B cell (primary cell): Measurements from ENCODE around the gene VAC14. TPM values are rescaled to one million over a fixed set of nuclear protein-coding genes. Genes with fewer than 3 reads are reported as not detected.

Experiments used
- ATAC-seq: fragments of 200-7000 bp; cut with Tn5 transposase; one replicate; pipeline ENCODE4 v1.10.0; 2021; ENCODE audit warnings: low read depth, mild to moderate bottlenecking, moderate number of reproducible peaks, moderate library complexity
- CTCF ChIA-PET: fragments of 350-600 bp; sonication (Branson Sonifier 250); formaldehyde crosslinking; loops from one replicate; lab custom pipeline; 2021; ENCODE audit warnings: antibody characterized with exemption, inconsistent platforms; lab: Charles Lee
- POLR2A ChIA-PET: fragments of 350-600 bp; sonication (Branson Sonifier 250); formaldehyde crosslinking; loops from one replicate; lab custom pipeline; 2021; ENCODE audit warnings: antibody characterized with exemption; lab: Charles Lee
- DNase-seq: peaks from one replicate; pipeline ENCODE4 v3.0.0; 2013
- H2AFZ ChIP-seq: 2 replicates; pipeline ENCODE4 v1.6.1; 2012; ENCODE audit warnings: mild to moderate bottlenecking, low read depth, low read length; ENCODE audit not compliant: insufficient read depth, poor library complexity, severe bottlenecking
- H3K27ac ChIP-seq, 2 donors: 1 replicate in 1 of 2; 2 replicates in 1 of 2; pipeline ENCODE4 v1.5.1; 2012 to 2013; ENCODE audit warnings: low read length in 2 of 2, mild to moderate bottlenecking in 2 of 2, moderate library complexity in 1 of 2
- H3K27me3 ChIP-seq, 4 experiments: fragments of 200-600 bp in 1 of 4; sonication (generic) in 1 of 4; replicated peaks in 1 of 4; 1 replicate in 2 of 4; 2 replicates in 2 of 4; pipeline versions ENCODE4 v1.6.1 to v1.7.0; 2013 to 2016; ENCODE audit warnings: low read length in 3 of 4, mild to moderate bottlenecking in 2 of 4, mixed read lengths in 1 of 4, moderate library complexity in 1 of 4; ENCODE audit not compliant: insufficient read depth in 4 of 4, control insufficient read depth in 3 of 4; ENCODE audit errors: control extremely low read depth in 1 of 4
- H3K36me3 ChIP-seq, 2 experiments: replicated peaks in 1 of 2; 1 replicate in 1 of 2; 2 replicates in 1 of 2; pipeline versions ENCODE4 v1.6.1 to v1.7.1; 2013; ENCODE audit warnings: low read length in 1 of 2; ENCODE audit not compliant: insufficient read depth in 2 of 2, control insufficient read depth in 1 of 2; ENCODE audit errors: control extremely low read depth in 1 of 2, extremely low read depth in 1 of 2
- H3K4me1 ChIP-seq, 2 donors: fragments of 200-600 bp in 1 of 2; sonication (generic) in 1 of 2; 1 replicate in 1 of 2; 2 replicates in 1 of 2; pipeline versions ENCODE4 v1.5.1 to v1.6.1; 2013 to 2017; ENCODE audit warnings: low read length in 2 of 2; ENCODE audit not compliant: control insufficient read depth in 2 of 2, insufficient read depth in 2 of 2
- H3K4me2 ChIP-seq: replicated peaks from 2 replicates; pipeline ENCODE3; 2012; ENCODE audit warnings: mild to moderate bottlenecking, low read depth, low read length; ENCODE audit not compliant: poor library complexity, severe bottlenecking
- H3K4me3 ChIP-seq, 5 experiments: fragments of 200-600 bp in 1 of 5; sonication (generic) in 1 of 5; 1 replicate in 3 of 5; 2 replicates in 2 of 5; pipeline versions ENCODE4 v1.5.1 to v1.7.0; 2011 to 2016; ENCODE audit warnings: low read length in 4 of 5, mild to moderate bottlenecking in 4 of 5, low read depth in 2 of 5, control low read depth in 1 of 5, moderate library complexity in 1 of 5; ENCODE audit not compliant: insufficient read depth in 1 of 5; ENCODE audit errors: control extremely low read depth in 1 of 5, extremely low read depth in 1 of 5
- H3K79me2 ChIP-seq: fragments of 200-600 bp; sonication (generic); one replicate; pipeline ENCODE4 v1.6.0; 2016; ENCODE audit warnings: low read length; ENCODE audit not compliant: control insufficient read depth, insufficient read depth
- H3K9ac ChIP-seq: fragments of 200-600 bp; sonication (generic); 2 replicates; pipeline ENCODE4 v1.6.1; 2017; ENCODE audit warnings: mild to moderate bottlenecking, low read length, moderate library complexity
- H3K9me3 ChIP-seq, 3 donors: one replicate each; pipeline versions ENCODE4 v1.6.1 to v1.7.1; 2013; ENCODE audit warnings: low read length in 2 of 3; ENCODE audit not compliant: control insufficient read depth in 2 of 3, insufficient read depth in 1 of 3; ENCODE audit errors: control extremely low read depth in 1 of 3
- H4K20me1 ChIP-seq: 2 replicates; pipeline ENCODE4 v1.6.0; 2012; ENCODE audit warnings: mild to moderate bottlenecking, low read length; ENCODE audit not compliant: insufficient read depth, control insufficient read depth, poor library complexity, severe bottlenecking
- H3K27ac Mint-ChIP-seq: one replicate; pipeline ENCODE4 v1.8.0; 2021; ENCODE audit warnings: mixed read lengths
- H3K27me3 Mint-ChIP-seq: one replicate; pipeline ENCODE4 v1.8.0; 2021; ENCODE audit warnings: mixed read lengths
- H3K4me1 Mint-ChIP-seq: one replicate; pipeline ENCODE4 v1.8.0; 2021; ENCODE audit warnings: mixed read lengths
- H3K4me3 Mint-ChIP-seq: one replicate; pipeline ENCODE4 v1.8.0; 2021; ENCODE audit warnings: mixed read lengths
- H3K9me3 Mint-ChIP-seq: one replicate; pipeline ENCODE4 v1.8.0; 2022; ENCODE audit warnings: mixed read lengths; ENCODE audit not compliant: insufficient read depth
- EZH2 ChIP-seq: IDR thresholded peaks from 2 replicates; pipeline ENCODE4 v1.6.1; 2012; ENCODE audit warnings: borderline replicate concordance, low read depth, mild to moderate bottlenecking, moderate library complexity, low read length; ENCODE audit not compliant: insufficient read depth, poor library complexity, severe bottlenecking
- WGBS: methylation state at CpG from one replicate; pipeline ENCODE4 v1.1.5; 2013; ENCODE audit warnings: missing lambda C conversion rate; ENCODE audit not compliant: insufficient coverage; 5-methylcytosine and 5-hydroxymethylcytosine counted together
- intact Hi-C: fragments of 100-400 bp; cut with micrococcal nuclease; formaldehyde crosslinking; loops from one replicate; pipeline ENCODE4 v1.10.0; 2022
- polyA plus RNA-seq: library from polyadenylated mRNA; depleted of rRNA; stranded (reverse); fragments of >200 nt; gene quantifications from 2 replicates; pipeline ENCODE4 v1.2.3, GENCODE V29; 2012
- total RNA-seq, 2 donors: library from RNA; stranded (reverse); fragments of 120-200 nt in 1 of 2; gene quantifications; 1 replicate in 1 of 2; 2 replicates in 1 of 2; pipeline versions ENCODE4 v1.2.3 to v1.2.4, GENCODE V29; 2013 to 2022
- TF ChIP-seq, protein P1 (sequence below): fragments of 200-600 bp; IDR thresholded peaks from one replicate; pipeline ENCODE4 v1.8.0; 2022; ENCODE audit warnings: antibody characterized with exemption, mild to moderate bottlenecking

VAC14 gene
- total and polyA plus RNA-seq, 2 donors (not counting 1 experiment from before 2014, with no cell fraction given), result 42.6 to 64.7 TPM

- no peak within 1 kb of the TSS for H3K4me3 ChIP-seq
- intact Hi-C loops, result no loop called here
- H3K9me3 ChIP-seq, result no peaks in the 10 kb centered on the region
- no peak within 1 kb of the TSS for H3K4me2 ChIP-seq
- H3K79me2 ChIP-seq, result no peaks in the 10 kb centered on the region
- H3K4me1 Mint-ChIP-seq, result no peaks in the 10 kb centered on the region
- H4K20me1 ChIP-seq, result no peaks in the 10 kb centered on the region
- no peaks in the 10 kb centered on the region for H3K27me3 ChIP-seq
- H3K27ac ChIP-seq, result no peak within 1 kb of the TSS
- H3K9me3 Mint-ChIP-seq, result no peaks in the 10 kb centered on the region
- no peak within 1 kb of the TSS for H3K27ac Mint-ChIP-seq
- peaks cover 12% of the 10 kb centered on the region for H3K27me3 Mint-ChIP-seq
- POLR2A ChIA-PET, result no interaction called here
- H3K36me3 ChIP-seq, result no peaks in the 10 kb centered on the region
- no peak within 1 kb of the TSS for H3K4me3 Mint-ChIP-seq
- H3K4me1 ChIP-seq, result no peaks in the 10 kb centered on the region
- no peak within 1 kb of the TSS for H3K9ac ChIP-seq
- 93% methylated on average over 38 of the region's 39 CpGs for WGBS
- no peak within 1 kb of the TSS for H2AFZ ChIP-seq
- TF ChIP-seq, protein P1, sequence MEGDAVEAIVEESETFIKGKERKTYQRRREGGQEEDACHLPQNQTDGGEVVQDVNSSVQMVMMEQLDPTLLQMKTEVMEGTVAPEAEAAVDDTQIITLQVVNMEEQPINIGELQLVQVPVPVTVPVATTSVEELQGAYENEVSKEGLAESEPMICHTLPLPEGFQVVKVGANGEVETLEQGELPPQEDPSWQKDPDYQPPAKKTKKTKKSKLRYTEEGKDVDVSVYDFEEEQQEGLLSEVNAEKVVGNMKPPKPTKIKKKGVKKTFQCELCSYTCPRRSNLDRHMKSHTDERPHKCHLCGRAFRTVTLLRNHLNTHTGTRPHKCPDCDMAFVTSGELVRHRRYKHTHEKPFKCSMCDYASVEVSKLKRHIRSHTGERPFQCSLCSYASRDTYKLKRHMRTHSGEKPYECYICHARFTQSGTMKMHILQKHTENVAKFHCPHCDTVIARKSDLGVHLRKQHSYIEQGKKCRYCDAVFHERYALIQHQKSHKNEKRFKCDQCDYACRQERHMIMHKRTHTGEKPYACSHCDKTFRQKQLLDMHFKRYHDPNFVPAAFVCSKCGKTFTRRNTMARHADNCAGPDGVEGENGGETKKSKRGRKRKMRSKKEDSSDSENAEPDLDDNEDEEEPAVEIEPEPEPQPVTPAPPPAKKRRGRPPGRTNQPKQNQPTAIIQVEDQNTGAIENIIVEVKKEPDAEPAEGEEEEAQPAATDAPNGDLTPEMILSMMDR, result no peak
- no peak for TF ChIP-seq EZH2
- DNase-seq (no peak), ATAC-seq (no peak)
- CTCF ChIA-PET, result no interaction called here
These were observed 154.4 kb downstream of the VAC14 start, which contains the start of gene IL34 for GRCh38 chr16:70646260-70647241. Gene IL34, plus strand, starts transcription at chr16:70646559. Its CDS starts 389 bp downstream, at chr16:70646948.
